Panc1 (cell line): Measurements from ENCODE around the gene CNTNAP4. TPM values are rescaled to one million over a fixed set of nuclear protein-coding genes. Genes with fewer than 3 reads are reported as not detected.

Source experiments
- ATAC-seq: fragments of 200-7000 bp; cut with Tn5 transposase; 2 replicates; pipeline ENCODE4 v1.9.1; 2020; ENCODE audit warnings: mild to moderate bottlenecking, moderate library complexity
- Bru-seq: library from RNA; stranded (reverse); fragments of 400-500 nt; gene quantifications from one replicate; lab custom pipeline; 2021; lab: Mats Ljungman, UMichigan
- BruChase-seq, 2 experiments: library from RNA; stranded (reverse); fragments of 400-500 nt; gene quantifications; one replicate each; lab custom pipeline; 2021; lab: Mats Ljungman, UMichigan
- BruUV-seq: library from RNA; stranded (reverse); fragments of 400-500 nt; replicated peaks from 2 replicates; lab custom pipeline; 2021; lab: Mats Ljungman, UMichigan
- CTCF ChIA-PET: fragments of 300-600 bp; sonication (Branson Sonifier 250); formaldehyde crosslinking; loops from one replicate; lab custom pipeline; 2022; ENCODE audit warnings: antibody characterized with exemption; lab: Charles Lee
- POLR2A ChIA-PET: fragments of 300-600 bp; sonication (Branson Sonifier 250); formaldehyde crosslinking; loops from one replicate; lab custom pipeline; 2022; ENCODE audit warnings: antibody characterized with exemption; lab: Charles Lee
- DNase-seq: peaks from one replicate; pipeline ENCODE4 v3.0.0-alpha.2; 2010; ENCODE audit warnings: low read depth, low spot score
- H3K27ac ChIP-seq: 2 replicates; pipeline ENCODE4 v1.5.1; 2011; ENCODE audit warnings: mild to moderate bottlenecking, low read length, inconsistent platforms
- H3K27me3 ChIP-seq: fragments of 200-500 bp; sonication (Bioruptor generic); 2 replicates; pipeline ENCODE4 v1.6.0; 2014; ENCODE audit warnings: low read length, inconsistent platforms; ENCODE audit not compliant: control insufficient read depth, insufficient read depth
- H3K36me3 ChIP-seq: fragments of 200-500 bp; sonication (Bioruptor generic); 2 replicates; pipeline ENCODE4 v1.5.1; 2014; ENCODE audit warnings: inconsistent platforms, mild to moderate bottlenecking, low read length, moderate library complexity; ENCODE audit not compliant: control insufficient read depth, insufficient read depth
- H3K4me1 ChIP-seq: 2 replicates; pipeline ENCODE4 v1.5.1; 2011; ENCODE audit warnings: inconsistent platforms, mild to moderate bottlenecking, low read length, moderate library complexity; ENCODE audit not compliant: control insufficient read depth, insufficient read depth
- H3K4me3 ChIP-seq, 2 experiments: 2 replicates each; pipeline ENCODE4 v1.5.1; 2011 to 2012; ENCODE audit warnings: low read depth in 2 of 2, low read length in 2 of 2, mild to moderate bottlenecking in 2 of 2, inconsistent platforms in 1 of 2, moderate library complexity in 1 of 2
- H3K9me3 ChIP-seq: fragments of 200-500 bp; sonication (Bioruptor generic); 2 replicates; pipeline ENCODE4 v1.5.1; 2014; ENCODE audit warnings: low read depth, mild to moderate bottlenecking, inconsistent platforms, low read length, moderate library complexity; ENCODE audit not compliant: control insufficient read depth, insufficient read depth
- CTCF ChIP-seq: fragments of 450-650 bp; IDR thresholded peaks from 2 replicates; pipeline ENCODE4 v1.5.1; 2017; ENCODE audit warnings: mild to moderate bottlenecking
- POLR2AphosphoS5 ChIP-seq: IDR thresholded peaks from 2 replicates; pipeline ENCODE4 v1.6.1; 2012; ENCODE audit warnings: mild to moderate bottlenecking, low read depth, low read length, moderate library complexity
- REST ChIP-seq, 2 experiments: IDR thresholded peaks; 2 replicates each; pipeline ENCODE4 v1.6.1; 2011 to 2012; ENCODE audit warnings: low read depth in 2 of 2, control low read depth in 1 of 2, low read length in 1 of 2, mild to moderate bottlenecking in 1 of 2, moderate library complexity in 1 of 2; ENCODE audit not compliant: insufficient read depth in 1 of 2
- SIN3A ChIP-seq: IDR thresholded peaks from 2 replicates; pipeline ENCODE4 v1.6.1; 2012; ENCODE audit warnings: low read depth, mild to moderate bottlenecking, low read length, moderate library complexity, borderline replicate concordance; ENCODE audit not compliant: insufficient read depth
- TCF7L2 ChIP-seq: IDR thresholded peaks from 2 replicates; pipeline ENCODE4 v1.6.1; 2011; ENCODE audit warnings: mild to moderate bottlenecking, low read depth, low read length, inconsistent platforms
- in situ Hi-C: cut with HindIII; loops from 2 replicates; pipeline ENCODE4 v1.10.0; 2016; ENCODE audit warnings: low sequenced_read_pairs, low pct_unique_long_range_greater_than_20kb
- intact Hi-C: fragments of 100-400 bp; cut with micrococcal nuclease; formaldehyde crosslinking; loops from one replicate; pipeline ENCODE4 v1.10.0; 2022; ENCODE audit not compliant: unreplicated experiment
- long read RNA-seq: library from polyadenylated mRNA; unstranded; transcript quantifications from one replicate; pipeline ENCODE4 v2.0.0, GENCODE V29; 2021; ENCODE audit not compliant: unreplicated experiment
- polyA plus RNA-seq: library from polyadenylated mRNA; unstranded; fragments of >200 nt; gene quantifications from one replicate; pipeline ENCODE4 v1.2.1, GENCODE V29; 2012; ENCODE audit warnings: missing spikeins; ENCODE audit not compliant: insufficient read length
- total RNA-seq: library from RNA; stranded (reverse); gene quantifications from one replicate; pipeline ENCODE4 v1.2.1, GENCODE V29; 2021; ENCODE audit not compliant: unreplicated experiment

CNTNAP4 gene
- total RNA-seq: not detected
- not detected for polyA plus RNA-seq
- Bru-seq, nascent RNA: percentile 1 among the genes with signal in this experiment
- not detected for BruChase-seq, experiment 1, labeled RNA remaining after a 2-hour chase
- percentile 0 among the genes with signal in this experiment for BruChase-seq, experiment 2, labeled RNA remaining after a 6-hour chase
- long read RNA-seq: 0 reads

DNA sequence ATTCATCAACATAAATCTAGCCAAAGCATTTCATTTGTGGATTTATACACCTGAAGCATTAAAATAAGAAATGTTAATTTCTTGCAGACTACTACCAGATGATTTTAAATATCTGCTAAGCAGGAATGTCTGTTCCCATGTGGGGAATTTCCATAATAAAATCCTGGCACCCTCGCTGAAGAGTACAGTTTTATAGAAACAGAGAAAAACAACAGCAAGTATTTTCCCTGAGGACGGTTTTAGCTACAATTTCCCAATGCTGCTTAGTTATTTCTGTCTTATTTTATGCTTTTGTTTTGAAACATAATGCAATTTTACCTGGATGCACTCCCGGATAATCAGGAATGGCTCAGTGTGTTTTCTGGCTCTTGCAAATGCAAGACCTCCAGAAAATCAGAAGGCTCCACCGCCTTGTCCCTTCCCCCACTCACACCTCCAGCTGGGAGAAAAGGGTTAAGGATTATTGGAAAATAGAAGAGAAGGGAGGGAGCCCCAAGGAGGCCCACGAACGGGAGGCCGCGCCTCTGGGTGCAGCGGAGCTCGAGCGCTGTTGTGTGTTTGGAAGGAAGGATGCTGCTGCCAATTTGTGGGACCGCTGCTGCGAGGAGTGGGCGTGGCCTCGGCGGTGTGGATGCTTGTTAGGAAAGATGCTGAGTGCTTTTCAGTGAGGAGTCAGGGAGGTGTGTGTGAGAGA, at the start of gene CNTNAP4:
Gene CNTNAP4 (plus strand): TSS at position 657 of the 694 bp plus-strand sequence. CDS start 262 bp downstream, outside the sequence.
- in situ Hi-C loops (no loop called here), intact Hi-C loops (loop anchor here (5.0 to 10.0 kb wide), 2 partner anchors 375 to 482 kb away; no protein-coding TSS in a partner anchor)
- Histone ChIP-seq H3K27me3 (no peaks in the 10 kb centered on the region), H3K36me3 (no peaks in the 10 kb centered on the region), H3K27ac (no peak within 1 kb of the TSS), H3K4me3 (no peak within 1 kb of the TSS), H3K9me3 (no peaks in the 10 kb centered on the region), H3K4me1 (no peaks in the 10 kb centered on the region)
- POLR2A ChIA-PET: no interaction called here
- TF ChIP-seq SIN3A: no peak
- no peak for TF ChIP-seq POLR2AphosphoS5
- TF ChIP-seq REST (IDR thresholded peaks at IDR 0.05; ENCODE audit: insufficient read depth in 1 of 2, low read depth in 2 of 2, low read length in 1 of 2): no peak
- no peak for TF ChIP-seq TCF7L2
- no peak for TF ChIP-seq CTCF
- BruUV-seq: no TSS peak
- DNase-seq (no peak), ATAC-seq (no peak)
- CTCF ChIA-PET: no interaction called here

GRCh38 chr16:76228546-76229146, 48.6 kb upstream of the CNTNAP4 start:
- CTCF ChIA-PET: no interaction called here
- no peak for DNase-seq

More at GRCh38 chr16:76228546-76229146, 48.6 kb upstream of the CNTNAP4 start:
- in situ Hi-C loops: no loop called here
- Histone ChIP-seq H3K27ac (no peak overlapping the region), H3K36me3 (no peaks in the 10 kb centered on the region), H3K27me3 (no peaks in the 10 kb centered on the region), H3K9me3 (no peaks in the 10 kb centered on the region), H3K4me1 (no peaks in the 10 kb centered on the region), H3K4me3 (no peak overlapping the region)
- no peak for ATAC-seq
- no TSS peak for BruUV-seq
- POLR2A ChIA-PET: no interaction called here
- TF ChIP-seq REST (IDR thresholded peaks at IDR 0.05; ENCODE audit: insufficient read depth in 1 of 2, low read depth in 2 of 2, low read length in 1 of 2): no peak
- no peak for TF ChIP-seq SIN3A
- no peak for TF ChIP-seq CTCF
- TF ChIP-seq TCF7L2: no peak
- no peak for TF ChIP-seq POLR2AphosphoS5
- intact Hi-C loops: no loop called here
